ENCODE results near the gene RBM41.
"Not testable (repeated sequence)": the region's sequence is repeated elsewhere in the genome, so short reads cannot be mapped to it uniquely, and the experiment has no call there.

Gene RBM41

DNA sequence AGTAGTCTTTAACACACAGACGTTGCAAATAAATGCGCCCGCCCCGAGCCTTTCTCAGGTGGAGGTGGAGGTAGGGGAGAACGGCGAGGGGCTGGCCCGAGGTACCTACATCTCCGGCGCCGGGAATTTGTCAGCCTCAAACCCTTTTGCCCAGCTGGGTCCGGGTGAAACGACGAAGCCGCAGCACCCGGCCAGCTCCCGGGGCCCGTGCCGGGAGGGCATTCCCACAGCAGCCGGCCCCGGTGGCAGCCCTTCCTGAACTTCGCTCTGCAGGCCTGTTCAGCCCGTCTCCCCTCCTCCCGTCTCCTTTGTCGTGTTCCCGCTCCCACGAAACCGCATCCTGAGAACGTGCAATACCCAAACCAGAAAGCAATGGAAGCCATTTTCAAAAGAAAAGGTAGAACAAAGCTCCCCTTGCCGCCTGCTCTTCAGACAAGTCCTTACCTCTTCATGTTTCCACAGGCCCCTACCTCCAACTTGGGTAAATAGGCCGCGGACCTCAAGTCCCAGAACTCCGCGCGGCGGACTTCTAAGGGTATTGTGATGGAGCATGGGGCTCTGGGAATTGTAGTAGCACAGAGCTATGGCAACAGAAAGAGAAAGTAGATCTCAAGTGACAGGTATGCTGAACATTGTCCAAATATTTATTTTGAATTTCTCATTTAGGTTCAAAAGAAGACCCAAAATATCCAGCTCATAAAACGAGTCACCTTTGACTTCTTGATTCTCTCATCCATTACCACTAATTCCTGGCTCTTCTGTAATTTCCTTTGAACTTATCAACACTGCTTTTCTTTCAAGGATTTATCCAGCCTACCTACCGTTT is at the start of gene RBM41:
Gene RBM41 (minus strand): TSS at position 501 of the 826 bp plus-strand sequence. CDS start 49 bp downstream, at position 452.
- DNase-seq (ENCODE audit: low read depth) = peak; percentile 77

DNA sequence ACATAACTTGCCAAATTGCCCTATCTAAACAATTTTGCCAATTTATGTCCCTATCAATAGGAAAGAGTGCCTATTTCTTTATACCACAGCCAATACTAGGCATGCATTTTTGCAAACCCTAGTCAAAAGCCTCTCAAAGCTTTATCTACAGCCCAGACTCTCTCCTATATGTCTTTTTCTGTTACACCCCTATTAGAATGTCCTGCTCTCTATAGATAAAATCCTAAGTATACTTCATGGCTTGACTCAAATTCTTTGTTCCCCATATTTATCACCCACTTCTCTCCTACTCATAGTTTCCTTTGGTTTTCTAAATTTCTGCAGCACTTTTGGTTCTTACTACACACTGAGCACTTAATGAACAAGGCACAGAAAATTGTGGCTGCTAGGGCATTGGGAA is 49.6 kb upstream of the RBM41 start:
- DNase-seq (ENCODE audit: low read depth) = no peak

DNA sequence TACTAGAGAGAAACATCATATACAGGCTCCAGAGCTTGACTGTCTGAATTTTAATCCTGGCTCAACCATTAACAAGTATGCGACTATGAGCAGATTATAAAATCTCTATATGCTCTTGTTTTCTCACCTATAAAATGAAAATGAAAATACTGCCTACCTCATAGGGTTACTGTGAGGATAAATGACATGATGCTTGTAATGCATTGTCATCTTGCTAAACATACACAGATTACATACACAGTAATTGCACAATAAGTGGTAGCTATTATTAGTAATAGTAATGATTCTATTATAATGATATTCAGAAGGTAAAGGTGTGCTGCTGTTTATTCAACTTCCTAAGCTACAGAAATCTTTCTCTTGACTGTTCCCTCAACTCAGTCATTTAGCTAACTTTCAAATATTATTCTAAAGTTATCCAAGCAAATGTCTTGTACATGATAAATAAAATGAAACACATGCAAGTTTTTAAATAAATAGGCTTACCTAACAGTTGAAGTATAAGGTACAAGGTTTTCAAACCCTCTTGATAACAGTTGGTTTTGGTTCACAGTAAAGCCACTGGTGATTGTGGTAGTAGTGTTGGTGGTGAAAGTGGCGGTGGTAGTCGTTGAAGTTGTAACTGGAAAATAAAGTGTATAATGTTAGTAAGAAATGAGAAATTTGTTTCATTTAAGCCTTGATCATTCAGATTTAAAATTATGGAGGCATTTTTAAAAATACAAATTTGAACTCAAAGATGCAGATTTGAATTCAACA is 48.7 kb upstream of the RBM41 start:
- DNase-seq (ENCODE audit: low read depth) = no peak

DNA sequence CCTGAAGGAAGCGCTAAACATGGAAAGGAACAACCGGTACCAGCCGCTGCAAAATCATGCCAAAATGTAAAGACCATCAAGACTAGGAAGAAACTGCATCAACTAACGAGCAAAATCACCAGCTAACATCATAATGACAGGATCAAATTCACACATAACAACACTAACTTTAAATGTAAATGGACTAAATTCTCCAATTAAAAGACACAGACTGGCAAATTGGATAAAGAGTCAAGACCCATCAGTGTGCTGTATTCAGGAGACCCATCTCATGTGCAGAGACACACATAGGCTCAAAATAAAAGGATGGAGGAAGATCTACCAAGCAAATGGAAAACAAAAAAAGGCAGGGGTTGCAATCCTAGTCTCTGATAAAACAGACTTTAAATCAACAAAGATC is 39.0 kb upstream of the RBM41 start:
- DNase-seq (ENCODE audit: low read depth) = not testable (repeated sequence)

DNA sequence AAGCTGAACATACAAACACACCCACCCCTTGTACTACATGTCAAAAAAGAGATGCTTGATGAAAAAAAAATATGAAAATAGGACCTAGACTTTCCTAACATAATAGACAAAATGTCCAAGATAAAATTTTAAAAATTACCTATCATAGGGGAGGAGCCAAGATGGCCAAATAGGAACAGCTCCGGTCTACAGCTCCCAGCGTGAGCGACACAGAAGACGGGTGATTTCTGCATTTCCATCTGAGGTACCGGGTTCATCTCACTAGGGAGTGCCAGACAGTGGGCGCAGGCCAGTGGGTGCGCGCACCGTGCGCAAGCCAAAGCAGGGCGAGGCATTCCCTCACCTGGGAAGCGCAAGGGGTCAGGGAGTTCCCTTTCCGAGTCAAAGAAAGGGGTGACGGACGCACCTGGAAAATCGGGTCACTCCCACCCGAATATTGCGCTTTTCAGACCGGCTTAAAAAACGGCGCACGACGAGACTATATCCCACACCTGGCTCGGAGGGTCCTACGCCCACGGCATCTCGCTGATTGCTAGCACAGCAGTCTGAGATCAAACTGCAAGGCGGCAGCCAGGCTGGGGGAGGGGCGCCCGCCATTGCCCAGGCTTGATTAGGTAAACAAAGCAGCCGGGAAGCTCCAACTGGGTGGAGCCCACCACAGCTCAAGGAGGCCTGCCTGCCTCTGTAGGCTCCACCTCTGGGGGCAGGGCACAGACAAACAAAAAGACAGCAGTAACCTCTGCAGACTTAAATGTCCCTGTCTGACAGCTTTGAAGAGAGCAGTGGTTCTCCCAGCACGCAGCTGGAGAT is 37.2 kb upstream of the RBM41 start:
- not testable (repeated sequence) for DNase-seq (ENCODE audit: low read depth)

DNA sequence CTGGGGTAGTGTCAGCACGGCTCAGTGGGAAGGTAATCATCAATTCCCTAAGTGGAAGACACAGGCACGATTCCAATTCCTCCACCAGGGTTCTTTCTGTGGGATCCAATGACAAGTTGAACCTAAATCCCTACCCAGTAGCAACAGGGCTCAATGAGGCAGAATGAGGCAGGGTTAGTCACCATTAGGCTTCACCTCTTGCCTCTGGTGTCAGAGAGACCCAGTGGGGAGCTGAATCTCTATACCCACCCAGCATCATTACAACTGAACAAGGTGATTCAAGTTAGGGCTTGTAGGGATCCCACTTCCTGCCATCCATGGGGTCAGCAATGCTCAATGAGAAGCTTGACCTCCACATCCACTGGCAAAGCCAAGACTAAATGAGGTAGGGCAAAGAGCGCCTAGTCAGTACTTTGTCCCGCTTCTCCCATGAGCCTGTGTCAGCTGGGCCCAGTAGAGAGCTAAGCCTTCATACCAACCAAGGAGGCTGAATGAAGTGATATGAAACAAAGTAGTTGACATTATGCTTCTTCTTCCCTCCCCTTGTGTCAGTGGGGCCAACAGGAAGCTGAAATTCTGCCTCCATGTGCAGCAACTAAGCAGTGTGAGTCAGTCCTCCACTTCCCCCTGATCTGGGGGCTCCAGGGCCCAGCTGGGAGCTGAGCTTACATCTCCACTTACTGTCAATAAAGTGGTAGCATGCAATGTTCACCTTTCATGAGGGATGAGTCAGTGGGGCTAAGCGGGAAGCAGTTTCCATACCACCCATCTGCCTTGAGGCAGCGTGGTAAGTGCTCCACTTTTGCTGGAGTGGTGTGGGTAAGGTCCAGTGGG is 36.4 kb upstream of the RBM41 start:
- DNase-seq (ENCODE audit: low read depth) = peak; percentile 54

DNA sequence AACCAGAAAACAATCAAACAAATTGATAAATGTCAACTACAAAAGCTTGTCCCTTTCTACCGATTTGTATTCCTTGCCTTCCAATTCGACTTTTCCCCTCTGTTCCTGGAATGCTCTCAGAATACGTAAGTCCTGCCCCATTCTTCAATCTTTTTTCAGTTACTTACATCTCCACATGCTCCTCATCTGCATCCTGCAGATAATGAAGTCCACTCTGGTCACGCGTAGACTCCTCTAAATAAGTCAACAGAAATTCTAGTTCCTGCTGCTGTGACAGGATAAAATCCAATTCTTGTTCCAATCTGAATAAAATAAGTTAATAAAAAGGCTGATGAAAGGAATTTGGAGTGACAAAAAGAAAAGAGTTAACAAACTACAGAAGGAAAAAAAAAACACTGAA is 34.4 kb upstream of the RBM41 start:
- no peak for DNase-seq (ENCODE audit: low read depth)

DNA sequence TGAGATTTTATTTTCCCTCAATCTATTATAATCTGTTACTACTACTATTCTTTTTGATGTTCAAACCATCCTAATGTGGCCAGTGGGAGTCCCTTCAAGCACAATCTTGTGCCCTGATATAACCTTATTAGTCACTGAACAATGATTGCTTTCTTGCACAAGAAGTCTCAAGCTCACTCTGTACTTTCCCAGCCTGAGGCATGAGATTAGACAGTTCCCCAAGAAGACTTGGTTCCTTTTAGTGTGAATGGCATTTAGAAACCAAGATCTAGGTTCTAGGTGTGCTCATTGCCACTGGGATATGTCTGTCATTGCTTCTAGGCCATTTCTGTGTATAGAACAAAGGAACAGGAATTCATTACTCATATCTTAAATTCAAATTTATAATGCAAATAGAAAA is 28.0 kb upstream of the RBM41 start:
- DNase-seq (ENCODE audit: low read depth) = peak; percentile 24

DNA sequence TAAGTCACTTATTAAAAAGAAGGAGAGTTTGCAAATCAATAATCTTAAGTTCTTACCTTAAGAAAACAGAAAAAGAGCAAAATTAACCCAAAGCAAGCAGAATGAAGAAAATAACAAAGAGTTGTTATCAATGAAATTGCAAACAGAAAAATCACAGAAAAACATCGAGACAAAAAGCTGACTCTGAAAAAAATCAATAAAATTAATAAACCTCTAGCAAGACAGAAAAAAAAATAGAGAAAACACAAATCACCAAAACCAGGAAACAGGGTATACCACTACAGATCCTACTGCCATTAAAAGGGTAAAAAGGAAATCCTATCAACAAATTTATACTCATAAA is 17.3 kb upstream of the RBM41 start:
- no peak for DNase-seq (ENCODE audit: low read depth)

DNA sequence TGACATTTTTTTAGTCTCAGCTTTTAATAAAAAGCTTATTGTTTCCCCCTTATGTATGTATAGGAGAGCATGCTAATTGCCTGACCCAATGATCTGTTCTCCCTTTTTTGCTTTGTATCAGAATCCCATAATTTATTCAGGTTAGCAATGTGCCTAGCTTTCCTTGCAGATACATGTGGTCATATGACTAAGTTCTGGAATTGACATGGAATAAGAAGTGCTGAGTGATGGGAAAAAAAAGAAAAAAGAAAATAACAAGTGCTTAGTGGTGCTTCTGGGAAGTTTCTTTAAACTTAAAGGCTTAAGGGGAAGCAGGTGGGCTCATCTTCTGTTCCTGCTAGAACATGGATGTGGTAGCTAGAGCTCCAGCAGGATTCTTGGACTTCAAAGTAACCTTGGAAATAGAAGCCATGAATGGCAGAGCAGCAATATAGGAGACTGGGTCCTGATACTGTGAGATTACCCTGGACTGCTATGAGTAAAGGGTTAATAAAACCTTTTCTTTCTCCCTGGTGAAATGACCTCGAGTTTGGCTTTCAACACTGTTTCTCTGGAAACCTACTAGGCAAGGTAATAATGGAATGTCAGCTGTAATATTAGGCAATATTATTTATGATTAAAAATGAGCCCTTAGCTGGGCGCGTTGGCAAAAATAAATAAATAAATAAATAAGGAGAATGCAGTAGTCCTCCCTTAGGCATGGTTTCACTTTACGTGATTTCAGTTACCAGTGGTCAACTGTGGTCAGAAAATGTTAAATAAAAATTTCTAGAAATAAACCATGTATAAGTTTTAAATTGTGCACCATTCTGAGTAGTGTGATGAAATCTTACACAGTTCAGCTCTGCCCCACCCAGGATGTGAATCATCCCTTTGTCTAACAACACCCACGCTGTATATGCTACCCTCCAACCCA is 16.7 kb upstream of the RBM41 start:
- DNase-seq (ENCODE audit: low read depth) = peak; percentile 74

DNA sequence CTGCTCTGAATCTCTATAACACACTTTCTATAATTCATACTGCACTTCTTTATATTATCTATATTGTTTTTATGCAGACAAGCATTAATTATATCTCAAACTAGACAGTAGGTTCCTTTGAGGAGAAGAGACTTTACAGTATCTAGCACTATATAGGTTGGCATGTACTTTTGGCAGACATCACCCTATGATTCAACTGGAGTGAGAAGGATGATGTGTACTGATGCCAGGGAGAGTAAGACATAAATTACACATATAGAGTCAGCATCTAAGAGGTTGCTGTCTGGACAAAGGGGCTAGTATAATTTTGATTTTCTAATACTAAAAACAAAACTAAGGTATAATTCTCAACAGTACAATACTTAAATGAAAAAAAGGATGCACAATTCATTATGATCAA is 5.1 kb upstream of the RBM41 start:
- no peak for DNase-seq (ENCODE audit: low read depth)

DNA sequence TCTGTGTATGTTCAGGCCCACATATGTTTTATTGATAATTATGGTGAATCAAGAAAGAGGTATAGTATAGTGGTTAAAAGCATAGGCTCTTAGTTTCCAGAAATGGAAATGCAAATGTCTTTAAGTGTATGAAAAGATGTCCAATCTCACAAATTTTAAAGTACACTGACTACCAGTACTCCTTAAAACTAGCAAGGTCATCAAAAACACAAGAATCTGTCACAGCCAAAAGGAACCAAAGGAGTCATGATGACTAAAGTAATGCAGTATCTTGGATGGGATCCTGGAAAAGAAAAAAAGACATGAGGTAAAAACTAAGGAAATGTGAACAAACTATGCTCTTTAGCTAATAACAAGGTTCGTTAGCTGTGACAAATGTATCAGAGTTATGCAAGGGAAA is 661 bp upstream of the RBM41 start:
- DNase-seq (ENCODE audit: low read depth) = no peak

DNA sequence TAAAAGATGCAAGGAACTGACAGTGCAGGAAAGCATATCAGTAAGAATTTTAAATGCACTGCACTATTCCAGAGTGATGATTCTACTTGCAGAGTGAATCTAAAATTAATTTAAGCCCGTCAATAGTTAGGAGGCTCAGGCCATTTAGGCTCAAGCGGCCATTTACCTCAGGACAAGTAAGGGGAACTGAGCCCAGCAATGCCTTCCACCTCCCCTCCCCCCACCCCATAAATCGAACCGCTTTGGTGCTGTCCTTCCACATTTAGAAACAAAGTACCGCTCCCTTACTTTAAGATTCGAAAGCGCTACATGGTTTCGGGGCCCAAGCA is 665 bp downstream of the RBM41 start:
- peak; percentile 10 for DNase-seq (ENCODE audit: low read depth)

DNA sequence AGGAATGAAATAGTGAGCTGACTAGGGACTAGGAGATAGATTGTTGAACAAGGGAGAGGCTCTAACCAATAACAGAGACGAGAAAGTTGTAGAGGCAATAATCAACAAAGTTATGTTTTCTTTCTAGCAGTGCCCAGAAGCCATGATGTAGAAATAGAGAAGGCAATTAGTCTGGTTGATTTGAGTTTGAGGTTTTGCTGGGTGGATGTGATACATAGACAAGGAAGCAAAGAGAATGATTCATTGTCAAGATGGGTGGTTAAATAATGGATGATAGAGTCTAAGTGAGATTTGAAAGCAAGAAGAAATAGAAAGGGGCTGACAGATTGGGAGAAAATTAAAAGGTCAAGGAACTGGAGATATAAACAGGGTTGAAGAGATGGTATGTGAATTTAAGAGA is 11.2 kb downstream of the RBM41 start:
- DNase-seq (ENCODE audit: low read depth) = peak; percentile 2

DNA sequence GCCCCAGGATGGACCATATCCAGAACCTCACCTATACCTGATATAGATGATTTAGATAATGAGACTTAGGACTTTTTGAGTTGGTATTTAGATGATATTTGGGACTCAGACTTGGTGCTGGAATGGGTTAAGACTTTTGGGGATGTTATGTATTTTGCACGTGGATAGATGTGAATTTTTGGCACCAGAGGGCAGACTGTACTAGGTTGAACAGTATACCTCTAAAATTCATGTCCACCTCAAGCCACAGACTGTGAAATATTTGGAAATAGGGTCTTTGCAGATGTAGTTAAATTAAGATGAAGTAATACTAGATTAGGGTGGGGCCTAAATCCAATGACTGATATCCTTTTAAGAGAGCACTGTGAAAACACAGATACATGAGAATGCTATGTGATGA is 15.6 kb downstream of the RBM41 start:
- peak; percentile 4 for DNase-seq (ENCODE audit: low read depth)

DNA sequence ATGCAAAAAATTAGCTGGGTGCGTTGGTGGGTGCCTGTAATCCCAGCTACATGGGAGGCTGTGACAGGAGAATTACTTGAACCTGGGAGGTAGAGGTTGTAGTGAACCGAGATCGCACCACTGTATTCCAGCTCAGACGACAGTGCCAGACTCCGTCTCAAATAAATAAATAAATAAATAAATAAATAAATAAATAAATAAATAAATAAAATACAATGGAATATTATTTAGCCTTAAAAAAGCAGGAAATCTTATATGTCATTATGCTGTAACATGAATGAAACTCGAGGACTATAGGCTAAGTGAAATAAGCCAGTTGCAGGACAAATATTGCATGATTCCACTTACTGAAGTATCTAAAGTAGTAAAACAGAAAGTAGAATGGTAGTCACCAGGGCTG is 42.5 kb downstream of the RBM41 start:
- DNase-seq (ENCODE audit: low read depth) = no peak

DNA sequence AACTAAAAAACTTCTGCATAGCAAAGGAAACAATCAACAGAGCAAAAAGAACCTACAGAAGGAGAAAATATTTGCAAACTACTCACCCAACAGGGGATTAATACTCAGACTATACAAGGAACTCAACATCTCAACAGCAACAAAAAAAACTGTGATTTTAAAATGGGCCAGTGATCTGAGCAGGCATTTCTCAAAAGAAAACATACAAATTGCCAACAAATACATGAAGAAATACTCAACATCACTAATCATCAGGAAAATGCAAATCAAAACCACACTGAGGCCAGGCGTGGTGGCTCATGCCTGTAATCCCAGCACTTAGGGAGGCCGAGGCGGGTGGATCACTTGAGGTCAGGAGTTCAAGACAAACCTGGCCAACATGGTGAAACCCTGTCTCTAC is 60.9 kb downstream of the RBM41 start:
- not testable (repeated sequence) for DNase-seq (ENCODE audit: low read depth)

DNA sequence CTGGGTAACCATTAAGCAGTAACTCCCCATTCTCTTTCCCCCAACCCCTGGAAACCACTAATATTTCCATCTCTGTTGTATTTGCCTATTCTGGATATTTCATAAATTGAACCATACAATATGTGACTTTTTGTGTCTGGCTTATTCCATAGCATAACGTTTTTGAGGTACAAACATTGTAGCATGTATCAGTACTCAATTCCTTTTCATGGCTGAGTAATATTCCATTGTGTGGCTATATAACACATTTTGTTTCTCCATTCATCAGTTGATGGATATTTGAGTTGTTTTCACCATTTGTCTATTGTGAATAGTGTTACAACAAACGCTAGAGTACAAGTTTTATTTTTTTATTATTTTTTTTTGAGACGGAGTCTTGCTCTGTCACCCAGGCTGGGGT is 63.6 kb downstream of the RBM41 start:
- DNase-seq (ENCODE audit: low read depth) = no peak

DNA sequence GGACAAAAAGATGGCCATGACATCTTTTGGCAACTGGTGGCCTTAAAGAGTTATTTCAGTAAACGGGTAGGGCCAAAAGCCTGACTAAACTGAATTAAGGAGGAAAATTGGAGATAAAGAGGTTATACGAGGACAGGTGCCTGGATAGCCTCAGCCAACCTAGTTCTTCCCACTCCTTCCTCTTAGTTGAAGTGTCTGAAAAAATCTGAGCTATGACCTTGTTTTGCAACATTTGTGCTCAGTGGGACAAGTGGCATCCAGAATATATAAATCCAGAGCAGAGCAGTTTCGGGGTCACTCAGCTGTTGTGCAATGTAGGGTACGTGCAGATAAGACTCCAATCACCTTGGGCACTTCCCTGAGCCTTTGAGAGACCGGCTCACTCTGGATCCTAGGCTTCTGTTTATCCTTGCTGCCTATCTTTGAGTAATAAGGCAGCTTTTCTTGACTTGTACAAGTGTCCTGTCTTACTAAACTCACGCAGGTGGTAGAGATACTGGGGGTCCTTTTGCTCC is 68.4 kb downstream of the RBM41 start:
- DNase-seq (ENCODE audit: low read depth) = no peak

DNA sequence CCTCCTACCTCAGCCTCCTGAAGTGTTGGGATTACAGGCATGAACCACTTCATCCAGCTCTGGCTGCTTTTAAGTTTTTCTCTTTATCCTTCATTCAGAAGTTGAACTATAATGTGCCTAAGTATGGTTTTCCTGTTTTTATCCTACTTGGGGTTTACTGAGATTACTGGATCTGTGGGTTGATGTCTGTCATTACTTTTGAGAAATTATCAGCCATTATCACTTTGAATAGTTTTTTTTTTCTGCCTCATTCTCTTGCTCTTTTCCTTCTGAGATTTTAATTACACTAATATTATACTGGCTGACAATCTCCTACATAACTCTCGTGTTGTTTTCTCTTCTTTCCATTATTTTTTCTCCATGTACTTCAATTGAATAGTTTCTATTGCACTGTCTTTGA is 71.0 kb downstream of the RBM41 start:
- no peak for DNase-seq (ENCODE audit: low read depth)

DNA sequence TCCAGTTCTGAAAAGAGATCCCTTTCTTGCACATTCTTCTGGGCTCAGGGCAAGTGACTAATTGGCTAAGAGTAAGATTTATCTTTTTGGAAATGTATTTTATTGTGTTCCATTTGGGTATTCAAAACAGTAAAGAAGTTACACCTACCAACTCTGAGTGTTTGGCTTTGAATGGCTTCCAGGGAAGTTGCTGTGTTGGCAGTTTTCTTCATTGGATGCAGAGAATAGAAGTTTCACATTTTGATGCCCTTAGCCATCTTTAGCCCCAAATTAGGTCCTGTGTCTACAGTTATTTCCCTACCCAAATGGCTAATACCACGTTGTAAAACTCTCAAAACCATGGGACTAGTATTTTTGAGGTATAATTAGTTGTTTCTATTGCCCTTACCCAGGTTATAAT is 88.9 kb downstream of the RBM41 start:
- no peak for DNase-seq (ENCODE audit: low read depth)

All from ELR (cell line).